ENCODE measurements around the gene SIRT3. TPM values are rescaled to one million over a fixed set of nuclear protein-coding genes. Genes with fewer than 3 reads are reported as not detected.

Gene SIRT3
- total RNA-seq, 2 donors from 2014 or later: 16.1 to 22.0 TPM

DNA sequence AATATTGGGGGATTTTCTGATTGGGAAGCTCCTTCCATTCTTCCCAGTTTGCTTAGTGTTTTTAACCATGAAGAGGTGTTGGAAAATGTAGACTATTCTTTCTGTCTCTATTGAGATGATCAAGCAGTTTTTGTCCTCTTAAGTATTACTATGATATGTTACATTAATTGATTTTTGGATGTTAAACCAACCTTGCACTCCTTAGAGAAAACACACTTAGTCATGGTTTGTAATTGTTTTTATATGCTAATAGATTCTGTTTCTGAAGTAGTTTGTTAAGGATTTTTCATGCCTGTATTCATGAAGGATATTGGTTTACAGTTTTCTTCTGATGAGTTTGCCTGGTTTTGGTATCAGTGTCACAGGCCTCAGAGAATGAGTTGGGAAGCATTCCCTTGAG is 40.1 kb upstream of the SIRT3 start:
- H3K27me3 ChIP-seq (replicated peaks; ENCODE audit: insufficient read depth): peaks cover 5% of the 10 kb centered on the region
- no peak overlapping the region for H3K4me3 ChIP-seq
- H3K4me1 ChIP-seq (ENCODE audit: control insufficient read depth in 1 of 2, low read depth in 2 of 2): peaks cover 0 to 22% of the 10 kb centered on the region in 2 donors
- H3K9me3 ChIP-seq: no peaks in the 10 kb centered on the region
- DNase-seq (ENCODE audit: low spot score) (no peak), ATAC-seq (ENCODE audit: insufficient number of reproducible peaks, low FRiP score, low read depth) (no peak)
- no peak overlapping the region for H3K27ac ChIP-seq
- TF ChIP-seq, protein P1, sequence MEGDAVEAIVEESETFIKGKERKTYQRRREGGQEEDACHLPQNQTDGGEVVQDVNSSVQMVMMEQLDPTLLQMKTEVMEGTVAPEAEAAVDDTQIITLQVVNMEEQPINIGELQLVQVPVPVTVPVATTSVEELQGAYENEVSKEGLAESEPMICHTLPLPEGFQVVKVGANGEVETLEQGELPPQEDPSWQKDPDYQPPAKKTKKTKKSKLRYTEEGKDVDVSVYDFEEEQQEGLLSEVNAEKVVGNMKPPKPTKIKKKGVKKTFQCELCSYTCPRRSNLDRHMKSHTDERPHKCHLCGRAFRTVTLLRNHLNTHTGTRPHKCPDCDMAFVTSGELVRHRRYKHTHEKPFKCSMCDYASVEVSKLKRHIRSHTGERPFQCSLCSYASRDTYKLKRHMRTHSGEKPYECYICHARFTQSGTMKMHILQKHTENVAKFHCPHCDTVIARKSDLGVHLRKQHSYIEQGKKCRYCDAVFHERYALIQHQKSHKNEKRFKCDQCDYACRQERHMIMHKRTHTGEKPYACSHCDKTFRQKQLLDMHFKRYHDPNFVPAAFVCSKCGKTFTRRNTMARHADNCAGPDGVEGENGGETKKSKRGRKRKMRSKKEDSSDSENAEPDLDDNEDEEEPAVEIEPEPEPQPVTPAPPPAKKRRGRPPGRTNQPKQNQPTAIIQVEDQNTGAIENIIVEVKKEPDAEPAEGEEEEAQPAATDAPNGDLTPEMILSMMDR (IDR thresholded peaks at IDR 0.05): no peak
- H3K36me3 ChIP-seq: no peaks in the 10 kb centered on the region

DNA sequence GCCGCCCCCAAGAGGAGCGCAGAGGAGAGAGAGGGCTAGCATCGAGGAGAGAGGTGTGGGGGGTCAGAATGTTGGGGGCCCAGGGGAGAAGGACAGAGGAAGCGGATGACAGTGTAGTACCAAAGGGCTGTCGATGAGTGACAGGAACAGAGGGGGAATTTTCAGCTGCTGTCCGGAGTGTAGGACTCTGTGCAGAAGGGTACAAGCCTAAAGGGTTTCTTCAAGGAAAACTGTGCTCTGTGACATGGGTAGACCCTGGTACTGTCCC is 36.7 kb upstream of the SIRT3 start:
- Histone ChIP-seq H3K27me3 (replicated peaks; ENCODE audit: insufficient read depth) (no peaks in the 10 kb centered on the region), H3K9me3 (no peaks in the 10 kb centered on the region), H3K27ac (no peak overlapping the region), H3K4me3 (no peak overlapping the region), H3K36me3 (no peaks in the 10 kb centered on the region), H3K4me1 (ENCODE audit: control insufficient read depth in 1 of 2, low read depth in 2 of 2) (no peaks in the 10 kb centered on the region)
- ATAC-seq (ENCODE audit: insufficient number of reproducible peaks, low FRiP score, low read depth) (no peak), DNase-seq (ENCODE audit: low spot score) (no peak)
- TF ChIP-seq, protein P1 (IDR thresholded peaks at IDR 0.05): no peak

DNA sequence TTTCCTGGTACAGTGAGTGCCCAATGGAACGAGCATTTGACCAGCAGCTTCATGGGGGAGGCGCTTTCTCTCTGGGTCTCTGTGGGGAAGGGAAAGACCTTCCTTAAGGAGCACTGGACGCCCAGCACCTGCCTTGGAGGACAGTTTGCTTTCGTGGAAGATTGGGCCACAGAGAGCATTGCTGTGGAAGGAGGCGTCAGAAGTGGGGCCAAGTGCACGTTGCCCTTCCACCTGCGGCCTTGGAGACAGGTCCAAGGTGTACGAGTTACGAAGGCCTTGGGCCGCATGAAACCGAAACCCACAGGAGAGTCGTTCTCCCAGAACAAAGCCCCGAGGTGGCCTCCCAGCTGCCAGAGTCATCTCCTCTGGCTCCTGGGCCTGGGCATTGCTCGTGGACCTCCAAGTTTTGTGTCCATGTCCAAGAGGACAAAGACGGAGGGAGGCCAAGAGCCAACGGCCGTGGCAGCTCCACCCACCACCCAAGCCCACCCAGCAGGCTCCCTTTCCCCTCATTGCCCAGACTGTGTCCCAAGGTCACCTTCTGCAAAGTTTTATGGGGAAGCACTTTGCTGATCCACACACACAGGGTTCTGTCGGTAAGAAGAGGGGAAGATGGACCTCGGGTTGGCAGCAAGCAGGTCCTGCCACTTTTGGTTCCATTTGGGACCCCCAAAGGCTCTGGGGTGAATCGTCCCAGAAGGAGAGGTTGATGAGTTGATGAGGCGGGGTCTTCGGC is 36.2 kb upstream of the SIRT3 start:
- Histone ChIP-seq H3K9me3 (no peaks in the 10 kb centered on the region), H3K4me1 (ENCODE audit: control insufficient read depth in 1 of 2, low read depth in 2 of 2) (no peaks in the 10 kb centered on the region), H3K27me3 (replicated peaks; ENCODE audit: insufficient read depth) (no peaks in the 10 kb centered on the region), H3K27ac (no peak overlapping the region), H3K36me3 (no peaks in the 10 kb centered on the region), H3K4me3 (no peak overlapping the region)
- DNase-seq (ENCODE audit: low spot score) (no peak), ATAC-seq (ENCODE audit: insufficient number of reproducible peaks, low FRiP score, low read depth) (no peak)
- TF ChIP-seq, protein P1 (IDR thresholded peaks at IDR 0.05): no peak

DNA sequence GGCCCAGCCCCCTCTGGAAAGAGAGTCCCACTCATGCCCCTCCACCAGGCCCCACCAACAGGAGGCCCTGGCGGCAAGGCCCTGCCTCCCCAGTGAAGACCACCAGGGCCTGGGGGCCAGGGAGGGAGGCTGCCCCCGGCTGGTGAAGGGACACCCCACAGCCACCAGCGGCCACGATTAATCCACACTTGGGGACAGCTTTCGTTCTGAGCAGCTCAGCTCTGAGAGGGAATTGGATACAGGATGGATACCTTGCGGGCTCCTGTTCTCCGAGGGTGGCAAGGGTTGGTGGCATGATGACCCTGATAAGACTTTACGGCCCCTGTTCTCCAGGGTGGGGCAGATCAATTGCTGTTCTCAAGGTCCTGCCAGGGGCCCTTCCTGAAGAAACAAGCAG is 35.2 kb upstream of the SIRT3 start:
- no peaks in the 10 kb centered on the region for H3K27me3 ChIP-seq (replicated peaks; ENCODE audit: insufficient read depth)
- DNase-seq (ENCODE audit: low spot score): no peak
- TF ChIP-seq, protein P1 (IDR thresholded peaks at IDR 0.05): no peak
- H3K27ac ChIP-seq: no peak overlapping the region
- H3K4me1 ChIP-seq (ENCODE audit: control insufficient read depth in 1 of 2, low read depth in 2 of 2): no peaks in the 10 kb centered on the region
- no peak overlapping the region for H3K4me3 ChIP-seq
- no peaks in the 10 kb centered on the region for H3K36me3 ChIP-seq
- no peaks in the 10 kb centered on the region for H3K9me3 ChIP-seq
- ATAC-seq (ENCODE audit: insufficient number of reproducible peaks, low FRiP score, low read depth): no peak

DNA sequence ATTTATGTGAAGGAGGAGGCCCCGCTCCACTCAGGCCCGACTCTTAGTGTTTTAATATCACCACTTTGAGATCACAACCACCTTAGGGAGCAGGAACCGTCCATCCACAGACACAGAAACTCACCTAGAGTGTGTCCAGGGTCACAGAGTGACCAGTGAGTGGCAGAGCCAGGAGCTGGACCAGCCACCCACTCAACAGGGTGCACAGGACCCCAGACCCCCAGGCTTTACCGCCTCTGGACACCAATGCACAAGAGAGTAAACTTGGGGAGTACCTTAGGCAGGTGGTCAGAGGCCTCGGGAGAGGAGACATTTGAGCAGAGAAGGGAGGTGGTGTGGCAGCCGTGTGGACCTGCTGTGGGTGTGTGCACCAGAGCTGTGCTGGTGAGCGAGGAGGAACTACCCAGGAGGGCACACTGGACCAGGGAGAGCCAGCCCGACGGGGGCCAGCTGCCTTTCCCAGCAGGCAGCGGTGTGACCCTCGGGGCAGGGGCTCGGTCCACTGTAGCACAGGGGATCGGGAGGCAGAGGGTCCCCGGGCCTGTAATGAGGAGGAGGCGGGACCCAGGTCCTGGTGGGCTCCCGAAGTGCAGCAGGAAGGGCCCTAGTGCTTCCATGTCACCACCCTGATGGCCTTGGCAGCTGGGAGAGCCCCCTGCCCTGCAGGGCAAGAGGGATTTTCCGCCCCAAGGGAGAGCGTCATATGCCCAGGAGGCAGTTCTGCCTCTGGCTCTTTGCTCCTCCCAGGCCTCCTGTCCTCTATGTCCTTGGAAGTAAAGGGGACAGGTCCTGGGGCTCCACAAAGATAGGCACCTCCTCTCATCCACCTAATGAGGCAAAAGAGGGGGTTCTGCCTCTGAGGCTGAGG is 34.5 kb upstream of the SIRT3 start:
- ATAC-seq (ENCODE audit: insufficient number of reproducible peaks, low FRiP score, low read depth) (no peak), DNase-seq (ENCODE audit: low spot score) (no peak)
- no peak overlapping the region for H3K27ac ChIP-seq
- no peaks in the 10 kb centered on the region for H3K36me3 ChIP-seq
- H3K9me3 ChIP-seq: peaks cover 6% of the 10 kb centered on the region
- H3K4me1 ChIP-seq (ENCODE audit: control insufficient read depth in 1 of 2, low read depth in 2 of 2): no peaks in the 10 kb centered on the region
- TF ChIP-seq, protein P1 (IDR thresholded peaks at IDR 0.05): no peak
- no peak overlapping the region for H3K4me3 ChIP-seq
- H3K27me3 ChIP-seq (replicated peaks; ENCODE audit: insufficient read depth): no peaks in the 10 kb centered on the region

Measured in thoracic aorta (tissue), 2 donors.